ENCODE measurements around the gene TNFRSF14. TPM values are rescaled to one million over a fixed set of nuclear protein-coding genes. Genes with fewer than 3 reads are reported as not detected.

The TNFRSF14 gene
- total RNA-seq, 4 donors from 2014 or later: 36.3 to 47.5 (median 46.7) TPM

DNA sequence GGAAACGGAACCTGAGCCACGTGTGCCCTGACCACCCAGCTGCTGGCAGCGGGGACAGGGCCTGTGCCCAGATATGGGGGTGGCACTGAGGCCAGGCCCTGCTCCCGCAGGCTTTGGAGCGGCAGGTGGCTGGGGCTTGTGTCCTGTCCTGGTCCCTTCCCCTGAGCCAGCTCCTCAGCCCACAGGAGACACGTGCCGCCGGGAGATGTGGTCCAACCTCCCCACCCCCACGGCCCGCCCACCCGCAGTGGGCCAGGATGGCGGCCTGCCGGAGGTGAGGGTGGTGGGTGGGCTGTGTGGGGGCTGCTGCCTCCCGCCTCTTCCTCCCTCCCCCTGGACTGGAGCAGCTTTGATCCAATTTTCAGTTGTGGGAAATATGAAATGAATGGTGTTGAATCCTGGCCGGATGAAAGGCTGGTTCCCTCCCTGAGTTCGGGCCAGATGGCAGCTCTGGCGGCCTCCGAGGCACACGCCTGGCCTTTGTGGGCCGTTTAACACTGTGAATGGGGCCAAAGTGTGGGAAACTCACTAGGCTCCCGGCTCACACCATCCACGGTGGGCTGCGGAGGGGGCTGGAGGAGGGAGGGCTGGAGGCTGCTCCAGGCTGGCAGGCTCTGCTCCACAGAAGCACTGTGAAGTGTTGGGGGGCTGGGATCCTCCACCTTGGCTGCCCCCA is 23.5 kb upstream of the TNFRSF14 start:
- no peak overlapping the region for H3K27ac ChIP-seq
- H3K4me3 ChIP-seq (replicated peaks in 1 of 3): no peak overlapping the region
- intact Hi-C loops (cut with DNase I): no loop called here
- TF ChIP-seq, protein P1, sequence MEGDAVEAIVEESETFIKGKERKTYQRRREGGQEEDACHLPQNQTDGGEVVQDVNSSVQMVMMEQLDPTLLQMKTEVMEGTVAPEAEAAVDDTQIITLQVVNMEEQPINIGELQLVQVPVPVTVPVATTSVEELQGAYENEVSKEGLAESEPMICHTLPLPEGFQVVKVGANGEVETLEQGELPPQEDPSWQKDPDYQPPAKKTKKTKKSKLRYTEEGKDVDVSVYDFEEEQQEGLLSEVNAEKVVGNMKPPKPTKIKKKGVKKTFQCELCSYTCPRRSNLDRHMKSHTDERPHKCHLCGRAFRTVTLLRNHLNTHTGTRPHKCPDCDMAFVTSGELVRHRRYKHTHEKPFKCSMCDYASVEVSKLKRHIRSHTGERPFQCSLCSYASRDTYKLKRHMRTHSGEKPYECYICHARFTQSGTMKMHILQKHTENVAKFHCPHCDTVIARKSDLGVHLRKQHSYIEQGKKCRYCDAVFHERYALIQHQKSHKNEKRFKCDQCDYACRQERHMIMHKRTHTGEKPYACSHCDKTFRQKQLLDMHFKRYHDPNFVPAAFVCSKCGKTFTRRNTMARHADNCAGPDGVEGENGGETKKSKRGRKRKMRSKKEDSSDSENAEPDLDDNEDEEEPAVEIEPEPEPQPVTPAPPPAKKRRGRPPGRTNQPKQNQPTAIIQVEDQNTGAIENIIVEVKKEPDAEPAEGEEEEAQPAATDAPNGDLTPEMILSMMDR (IDR thresholded peaks at IDR 0.05): no peak
- no peak for TF ChIP-seq POLR2A (IDR thresholded peaks at IDR 0.05)
- no peaks in the 10 kb centered on the region for H3K9me3 ChIP-seq
- no peak for DNase-seq
- no peaks in the 10 kb centered on the region for H3K27me3 ChIP-seq
- H3K36me3 ChIP-seq: no peaks in the 10 kb centered on the region
- H3K4me1 ChIP-seq: peaks cover 11 to 32% of the 10 kb centered on the region in 2 donors
- WGBS, 2 donors: 69 to 87% methylated on average over 7 to 10 of the region's 23 CpGs

GRCh38 chr1:2533365-2533764 is 22.8 kb upstream of the TNFRSF14 start:
- peaks cover 11 to 26% of the 10 kb centered on the region in 2 donors for H3K4me1 ChIP-seq
- DNase-seq: no peak
- H3K36me3 ChIP-seq: no peaks in the 10 kb centered on the region
- H3K27me3 ChIP-seq: no peaks in the 10 kb centered on the region
- no peak overlapping the region for H3K27ac ChIP-seq
- intact Hi-C loops (cut with DNase I): no loop called here
- no peak overlapping the region for H3K4me3 ChIP-seq (replicated peaks in 1 of 3)
- no peaks in the 10 kb centered on the region for H3K9me3 ChIP-seq
- 77 to 81% methylated on average over 11 of the region's 11 CpGs for WGBS, 2 donors
- TF ChIP-seq, protein P1 (IDR thresholded peaks at IDR 0.05): no peak
- TF ChIP-seq POLR2A (IDR thresholded peaks at IDR 0.05): no peak

DNA sequence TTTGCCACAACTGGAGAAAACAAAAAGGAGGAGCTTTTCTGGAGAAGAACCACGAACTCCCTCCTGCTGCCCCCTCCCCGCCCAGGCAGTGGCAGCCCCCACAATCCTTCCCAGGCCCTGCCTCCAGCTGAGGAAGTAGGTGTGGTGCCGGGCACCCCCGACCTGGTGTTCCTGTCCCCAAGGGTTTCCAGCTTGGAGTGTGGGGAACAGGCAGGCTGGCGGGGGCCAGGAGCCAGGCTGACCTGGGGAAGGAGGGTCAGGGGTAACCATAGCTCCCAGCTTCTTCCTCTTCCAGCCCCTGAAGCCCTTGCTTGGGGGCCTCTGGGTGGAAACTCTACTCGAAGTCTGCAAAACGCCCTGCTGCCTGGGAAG is 21.9 kb upstream of the TNFRSF14 start:
- peaks cover 11 to 19% of the 10 kb centered on the region in 2 donors for H3K4me1 ChIP-seq
- no peaks in the 10 kb centered on the region for H3K36me3 ChIP-seq
- no peaks in the 10 kb centered on the region for H3K27me3 ChIP-seq
- H3K9me3 ChIP-seq: no peaks in the 10 kb centered on the region
- no peak overlapping the region for H3K4me3 ChIP-seq (replicated peaks in 1 of 3)
- no peak for TF ChIP-seq POLR2A (IDR thresholded peaks at IDR 0.05)
- TF ChIP-seq, protein P1 (IDR thresholded peaks at IDR 0.05): no peak
- intact Hi-C loops (cut with DNase I): no loop called here
- no peak overlapping the region for H3K27ac ChIP-seq
- WGBS, 2 donors: 57 to 59% methylated on average over 3 to 7 of the region's 7 CpGs
- no peak for DNase-seq

DNA sequence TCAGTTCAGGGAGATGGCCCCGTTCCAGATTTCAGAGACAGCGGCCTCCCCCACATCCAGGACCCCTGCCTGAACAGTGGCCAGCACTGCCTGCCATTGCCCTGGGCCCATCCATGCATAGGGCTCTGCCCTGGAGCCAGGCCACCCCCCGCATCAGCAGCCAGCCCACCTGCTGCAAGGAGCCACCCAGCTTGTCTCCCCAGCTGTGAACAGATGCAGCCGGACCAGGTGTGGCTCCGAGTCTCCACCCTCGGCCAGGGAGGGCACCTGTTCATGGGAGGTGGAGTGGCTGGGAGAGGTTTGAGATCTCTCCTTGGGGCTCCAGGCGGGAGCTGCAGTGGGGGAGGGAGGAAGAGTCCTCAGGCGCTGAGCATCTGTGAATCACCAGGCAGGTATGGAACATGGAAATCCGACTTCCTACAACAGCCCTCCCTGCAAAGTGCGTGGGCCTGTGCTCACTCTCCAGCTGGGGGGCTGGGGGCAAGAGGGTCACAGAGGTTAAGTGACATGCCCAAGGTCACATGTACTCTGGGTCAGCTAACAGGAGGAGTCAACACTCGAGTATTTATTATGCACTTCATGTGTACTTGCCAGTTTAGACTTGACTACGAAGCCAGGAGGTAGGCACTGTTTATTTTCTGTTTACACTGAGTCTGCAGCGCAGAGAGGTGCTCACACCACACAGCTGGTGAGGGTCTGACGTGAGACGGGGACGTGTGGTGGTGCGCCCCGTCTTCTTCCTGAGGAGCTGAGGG is 21.3 kb upstream of the TNFRSF14 start:
- H3K9me3 ChIP-seq: no peaks in the 10 kb centered on the region
- no peak overlapping the region for H3K27ac ChIP-seq
- 50 to 54% methylated on average over 15 to 18 of the region's 18 CpGs for WGBS, 2 donors
- no peak overlapping the region for H3K4me3 ChIP-seq (replicated peaks in 1 of 3)
- intact Hi-C loops (cut with DNase I): no loop called here
- no peak for DNase-seq
- no peaks in the 10 kb centered on the region for H3K27me3 ChIP-seq
- H3K4me1 ChIP-seq: peaks cover 11 to 15% of the 10 kb centered on the region in 2 donors
- H3K36me3 ChIP-seq: no peaks in the 10 kb centered on the region
- TF ChIP-seq, protein P1 (IDR thresholded peaks at IDR 0.05): no peak
- TF ChIP-seq POLR2A (IDR thresholded peaks at IDR 0.05): no peak

DNA sequence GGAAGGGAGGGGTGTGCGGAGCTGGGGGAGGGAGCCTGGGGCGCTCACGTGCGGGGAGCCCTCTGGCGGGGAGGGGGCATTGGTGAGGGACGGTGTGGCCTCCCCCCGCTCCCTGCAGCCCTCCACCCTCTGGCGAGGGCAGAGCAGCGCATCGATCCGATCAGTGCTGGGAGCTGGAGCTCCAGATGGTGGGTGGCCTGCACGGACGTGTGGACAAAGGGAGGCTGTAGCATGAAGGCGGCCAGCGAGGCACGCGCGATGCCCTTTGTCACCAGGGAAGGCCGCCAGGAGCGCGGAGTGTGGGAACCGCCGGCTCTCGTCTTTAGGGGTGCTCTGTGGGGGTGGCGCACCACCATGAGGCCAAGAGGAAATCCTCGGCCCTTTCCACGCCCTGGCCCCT is 20.7 kb upstream of the TNFRSF14 start:
- TF ChIP-seq POLR2A (IDR thresholded peaks at IDR 0.05): no peak
- TF ChIP-seq, protein P1 (IDR thresholded peaks at IDR 0.05): no peak
- no peaks in the 10 kb centered on the region for H3K36me3 ChIP-seq
- WGBS, 2 donors: 48 to 61% methylated on average over 14 to 17 of the region's 27 CpGs
- no peak for DNase-seq
- H3K4me1 ChIP-seq: peaks cover 9% of the 10 kb centered on the region in 2 donors
- H3K27ac ChIP-seq: no peak overlapping the region
- H3K27me3 ChIP-seq: no peaks in the 10 kb centered on the region
- intact Hi-C loops (cut with DNase I): no loop called here
- no peaks in the 10 kb centered on the region for H3K9me3 ChIP-seq
- no peak overlapping the region for H3K4me3 ChIP-seq (replicated peaks in 1 of 3)
